GM18499 (cell line): Measurements from ENCODE around the gene AK8.

ENCODE experiments used
- ATAC-seq: cut with Tn5 transposase; IDR thresholded peaks from one replicate; pipeline ENCODE4 v1.9.1; 2021; ENCODE audit warnings: moderate number of reproducible peaks; ENCODE audit not compliant: insufficient read depth, unreplicated experiment

Gene AK8

DNA sequence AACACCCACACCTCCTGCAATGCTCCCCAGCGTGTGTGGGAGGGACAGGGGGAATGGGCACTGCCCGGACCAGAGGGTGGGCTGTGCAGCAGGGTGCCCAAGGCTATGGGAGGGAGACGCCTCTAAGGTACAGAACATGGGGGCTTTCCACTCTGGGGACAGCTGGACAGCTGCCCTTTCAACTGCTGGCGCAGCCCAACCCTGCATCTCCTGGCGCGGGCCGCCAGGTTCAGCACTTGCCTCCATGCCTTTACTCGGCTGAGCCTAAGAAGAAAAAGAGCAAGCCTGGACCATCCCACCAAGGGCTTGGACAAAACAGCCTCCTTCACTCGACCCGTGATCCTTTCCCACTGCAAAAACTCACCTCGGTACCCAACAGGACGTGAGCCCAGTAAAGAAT is 15.0 kb downstream of the AK8 start:
- ATAC-seq, result no peak

DNA sequence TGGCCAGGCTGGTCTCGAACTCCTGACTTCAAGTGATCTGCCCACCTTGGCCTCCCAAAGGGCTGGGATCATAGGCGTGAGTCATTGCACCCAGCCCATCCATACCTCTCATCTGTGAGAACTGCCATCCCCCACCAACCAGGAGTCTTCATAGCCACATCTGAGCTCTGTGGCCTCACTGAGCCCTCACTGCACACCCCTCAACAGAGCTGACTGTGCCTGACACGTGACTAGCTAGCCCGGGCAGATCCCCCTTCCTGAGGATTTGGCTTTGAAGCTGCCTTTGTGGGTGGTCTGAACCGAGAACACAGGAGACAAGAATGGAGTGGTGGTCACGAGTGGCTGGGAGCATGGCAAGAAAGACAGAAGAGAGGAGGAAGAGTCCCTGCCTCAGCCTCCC is 15.6 kb downstream of the AK8 start:
- no peak for ATAC-seq

DNA sequence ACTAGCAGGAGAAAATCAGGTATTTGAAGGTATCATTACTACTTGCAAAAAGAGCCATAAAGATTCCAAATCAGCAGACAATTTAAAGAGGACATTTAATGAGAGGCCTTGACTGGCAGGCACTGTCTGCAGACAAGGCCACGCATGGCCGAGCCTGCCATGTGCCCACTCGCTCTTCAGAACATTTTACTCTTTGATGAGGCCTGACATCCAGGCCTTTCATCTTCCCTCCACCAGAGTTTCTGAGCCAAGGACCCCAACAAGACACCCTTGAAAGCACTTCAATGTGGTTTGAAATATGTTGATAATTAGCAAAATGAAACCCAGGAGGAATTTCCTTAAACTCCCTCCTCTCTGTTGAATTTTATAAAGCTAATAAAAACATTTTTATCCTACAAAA is 16.4 kb downstream of the AK8 start:
- no peak for ATAC-seq

DNA sequence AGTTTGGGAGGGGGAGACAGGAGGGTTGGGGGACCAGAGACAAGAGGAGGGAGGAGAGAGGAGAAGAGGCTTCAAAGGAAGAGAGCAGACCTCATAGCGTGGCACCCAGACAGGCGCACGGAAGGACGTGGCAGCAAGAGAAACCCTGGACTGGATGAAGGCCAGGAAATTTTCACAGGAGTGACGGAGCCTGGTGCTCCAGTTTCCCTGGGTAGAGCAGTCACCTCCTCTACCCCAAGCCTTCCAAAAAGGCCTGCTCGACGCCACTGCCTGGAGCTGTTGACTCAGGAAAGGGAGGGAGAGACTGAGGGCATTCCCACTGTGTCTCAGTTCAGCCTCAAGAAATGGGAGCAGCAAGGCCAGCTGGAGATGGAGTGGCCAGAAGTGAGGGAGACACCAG is 19.3 kb downstream of the AK8 start:
- no peak for ATAC-seq

DNA sequence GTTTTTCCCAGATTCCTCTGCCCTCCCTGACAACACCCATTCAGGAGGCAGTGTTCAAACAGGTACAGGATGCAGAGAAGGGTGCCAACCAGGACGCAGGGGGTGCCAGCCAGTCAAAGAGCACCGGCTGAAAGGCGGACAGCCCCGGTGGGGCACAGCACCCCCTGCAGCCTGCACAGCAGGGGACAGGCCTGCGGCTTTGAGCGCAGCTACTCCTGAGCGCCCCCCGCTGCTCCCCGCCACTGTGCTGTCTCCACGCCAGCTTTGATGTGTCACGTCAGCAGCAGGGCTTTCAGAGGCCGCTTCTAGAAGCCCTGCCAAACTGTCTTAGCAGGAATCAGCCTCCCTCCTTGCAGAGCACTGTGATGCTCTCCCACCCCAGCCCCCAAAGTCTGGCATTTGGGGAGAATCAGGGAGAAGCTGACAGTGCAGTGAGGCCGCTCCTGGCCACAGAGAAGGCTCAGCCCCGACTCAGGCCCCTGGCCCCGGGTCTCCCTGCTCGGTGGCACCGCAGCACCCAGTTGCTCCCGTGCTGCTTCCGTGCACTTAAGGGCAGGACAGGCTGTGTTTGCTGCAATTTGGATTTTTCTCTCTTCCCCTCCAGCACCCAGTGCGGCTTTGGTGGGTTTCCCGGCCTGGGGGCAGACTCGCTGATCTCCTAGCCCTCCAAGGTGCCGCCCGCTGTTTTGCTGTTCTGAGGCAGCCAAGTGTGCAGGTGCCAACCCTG is 20.3 kb downstream of the AK8 start:
- ATAC-seq, result no peak

DNA sequence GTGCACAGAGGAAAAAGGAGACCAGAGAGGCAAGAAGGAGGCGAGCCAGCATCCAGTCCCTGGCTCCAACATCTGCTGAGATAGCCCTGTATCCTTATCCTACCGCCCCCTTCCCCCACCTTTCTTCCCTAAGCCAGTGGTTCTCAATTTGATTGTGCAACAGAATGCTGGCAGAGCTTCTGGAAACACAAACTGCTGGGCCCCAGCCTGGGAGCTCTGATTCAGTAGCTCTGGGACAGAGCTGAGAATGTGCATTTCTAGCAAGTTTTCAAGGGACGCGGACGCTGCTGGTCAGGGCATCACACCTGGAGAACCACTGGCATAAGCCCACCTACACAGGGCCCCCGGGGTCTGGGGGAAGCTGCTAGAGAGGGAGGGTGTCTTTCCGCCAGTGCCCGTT is 21.1 kb downstream of the AK8 start:
- no peak for ATAC-seq

DNA sequence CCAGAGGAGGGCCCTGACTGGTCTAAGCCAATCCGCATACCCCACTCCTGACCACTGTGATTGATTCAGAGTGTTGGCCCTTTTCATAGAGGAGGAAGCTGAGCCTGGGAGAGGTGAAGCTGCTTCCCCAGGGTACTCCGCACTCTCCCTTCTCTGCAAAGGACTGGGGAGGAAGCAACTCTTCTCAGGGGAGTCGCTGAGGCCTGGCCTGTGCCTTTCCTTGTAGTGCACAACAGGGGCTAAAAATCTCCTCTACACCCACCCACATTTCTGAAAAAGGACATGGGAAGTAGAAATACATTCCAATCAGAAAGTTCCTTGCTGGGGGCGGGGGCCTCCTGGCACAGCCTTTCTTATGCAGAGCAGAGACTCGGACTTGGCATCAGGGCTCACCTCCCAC is 22.2 kb downstream of the AK8 start:
- no peak for ATAC-seq

DNA sequence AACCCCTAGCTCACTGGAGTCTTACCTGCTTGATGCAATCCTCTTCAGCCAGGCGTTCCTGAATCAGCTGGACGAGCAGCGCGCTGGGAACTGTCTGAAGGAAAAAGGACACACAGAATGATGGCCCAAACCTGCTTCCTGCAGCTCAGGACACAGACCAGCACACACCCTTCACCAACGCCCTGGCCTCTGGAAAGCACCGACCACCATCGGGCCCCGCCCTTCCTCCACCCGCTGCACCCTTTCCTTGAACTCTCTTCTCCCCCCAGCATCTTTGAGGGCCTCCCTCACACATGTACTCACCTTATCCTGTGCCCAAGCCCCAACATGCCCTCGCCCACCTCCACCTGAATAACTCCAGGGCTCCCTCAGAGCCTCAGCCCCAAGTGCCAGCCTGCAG is 23.3 kb downstream of the AK8 start:
- ATAC-seq, result no peak

DNA sequence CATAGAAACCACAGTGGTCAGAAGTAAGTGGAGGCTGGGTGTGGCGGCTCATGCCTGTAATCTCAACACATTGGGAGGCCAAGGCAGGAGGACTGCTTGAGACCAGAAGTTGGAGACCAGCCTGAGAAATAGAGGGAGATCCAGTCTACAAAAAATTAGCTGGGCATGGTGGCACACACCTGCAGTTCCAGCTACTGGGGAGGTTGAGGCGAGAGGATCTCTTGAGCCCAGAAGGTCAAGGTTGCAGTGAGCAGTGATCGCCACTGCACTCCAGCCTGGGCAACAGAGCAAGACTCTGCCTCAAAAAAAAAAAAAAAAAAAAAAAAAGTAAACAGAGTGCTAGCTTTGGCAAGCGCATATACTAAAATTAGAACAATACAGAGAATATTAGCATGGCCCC is 24.6 kb downstream of the AK8 start:
- ATAC-seq, result no peak

DNA sequence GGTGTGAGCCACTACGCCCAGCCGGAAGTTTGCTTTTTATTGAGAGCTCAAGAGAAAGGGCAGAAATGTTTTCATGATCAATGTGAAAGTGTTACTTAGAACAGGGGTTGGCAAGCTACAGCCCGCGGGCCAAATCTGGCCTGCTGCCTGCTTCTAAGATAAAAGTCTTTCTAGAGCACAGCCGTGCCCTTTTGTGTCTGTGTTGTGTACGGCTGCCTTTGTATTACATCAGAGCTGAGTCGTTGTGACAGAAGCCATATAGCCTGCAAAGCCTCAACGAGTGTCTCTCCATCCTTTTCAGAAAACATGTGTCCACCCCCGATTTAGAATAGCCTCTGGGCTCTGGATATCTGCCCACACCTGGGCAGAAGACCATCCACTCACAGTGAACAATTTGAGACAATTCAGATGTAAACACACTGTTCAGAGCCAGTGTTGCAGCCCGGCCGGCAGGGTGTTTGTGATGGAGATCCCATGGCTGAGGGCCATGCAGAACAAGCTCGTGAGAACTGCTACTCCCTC is 28.8 kb downstream of the AK8 start:
- ATAC-seq, result no peak

DNA sequence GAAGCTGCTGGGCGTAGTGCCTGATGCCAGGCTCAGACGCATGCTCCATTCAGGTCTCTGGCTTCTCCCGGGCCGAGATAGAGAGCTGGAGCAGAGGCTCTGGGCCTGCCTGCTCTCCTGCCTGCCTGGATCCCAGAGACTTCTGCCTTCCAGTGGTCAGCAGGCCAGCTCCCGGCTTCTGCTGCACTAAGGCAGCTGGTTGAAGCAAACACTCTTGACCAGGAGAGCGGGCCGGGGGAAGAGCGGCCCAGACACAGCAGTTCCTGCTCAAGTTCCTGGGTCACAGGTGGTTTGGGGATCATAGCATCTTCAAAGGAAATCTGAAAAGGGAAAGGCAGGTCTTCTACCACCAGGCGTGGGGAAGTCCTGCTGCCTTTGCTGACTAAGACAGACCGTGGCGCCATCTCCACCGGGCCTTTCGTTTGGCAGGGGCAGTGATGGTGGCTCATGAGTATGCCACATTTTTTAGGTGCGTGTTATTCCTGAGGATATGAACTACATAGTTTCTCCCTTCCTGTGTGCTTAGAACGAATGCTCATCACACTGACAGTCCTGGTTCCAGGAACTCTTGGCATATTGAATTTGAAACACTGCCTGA is 31.1 kb downstream of the AK8 start:
- no peak for ATAC-seq

DNA sequence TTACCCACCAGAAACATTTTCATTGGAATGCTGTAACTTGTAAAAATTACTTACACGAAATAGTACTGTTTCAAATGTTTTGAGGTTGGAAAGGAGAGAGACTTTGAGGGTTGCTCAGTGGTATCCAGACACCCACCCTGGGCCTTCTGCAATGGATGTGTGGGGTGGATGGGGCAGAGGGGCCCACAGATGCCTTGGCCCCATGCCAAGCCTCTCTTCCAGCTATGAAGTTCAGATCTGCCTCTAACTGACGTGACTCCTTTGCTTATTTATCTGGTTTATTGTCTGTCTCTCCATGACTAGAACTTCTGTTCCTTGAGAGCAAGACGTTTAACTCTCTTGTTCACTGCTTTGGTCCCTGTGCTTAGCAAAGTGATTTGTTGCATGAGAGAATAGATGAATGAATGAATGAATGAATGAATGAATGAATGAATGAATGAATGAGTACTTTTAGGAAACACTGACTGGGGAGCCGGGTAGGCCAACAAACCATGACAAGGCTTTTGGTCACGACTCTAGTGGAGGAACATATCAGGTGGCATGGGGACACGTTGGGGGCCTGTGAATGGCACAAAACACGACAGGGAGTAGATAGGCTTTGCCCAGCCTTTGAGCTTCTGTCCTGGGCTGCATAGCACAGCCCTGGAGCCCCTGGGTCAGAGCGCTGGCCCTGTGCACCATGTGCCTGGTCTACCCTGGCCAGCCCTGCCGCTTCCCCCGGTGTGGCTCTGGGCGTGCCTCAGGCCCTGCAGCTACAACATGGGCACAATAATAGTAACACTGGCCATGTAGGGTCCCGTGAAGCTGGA is 31.8 kb downstream of the AK8 start:
- no peak for ATAC-seq

DNA sequence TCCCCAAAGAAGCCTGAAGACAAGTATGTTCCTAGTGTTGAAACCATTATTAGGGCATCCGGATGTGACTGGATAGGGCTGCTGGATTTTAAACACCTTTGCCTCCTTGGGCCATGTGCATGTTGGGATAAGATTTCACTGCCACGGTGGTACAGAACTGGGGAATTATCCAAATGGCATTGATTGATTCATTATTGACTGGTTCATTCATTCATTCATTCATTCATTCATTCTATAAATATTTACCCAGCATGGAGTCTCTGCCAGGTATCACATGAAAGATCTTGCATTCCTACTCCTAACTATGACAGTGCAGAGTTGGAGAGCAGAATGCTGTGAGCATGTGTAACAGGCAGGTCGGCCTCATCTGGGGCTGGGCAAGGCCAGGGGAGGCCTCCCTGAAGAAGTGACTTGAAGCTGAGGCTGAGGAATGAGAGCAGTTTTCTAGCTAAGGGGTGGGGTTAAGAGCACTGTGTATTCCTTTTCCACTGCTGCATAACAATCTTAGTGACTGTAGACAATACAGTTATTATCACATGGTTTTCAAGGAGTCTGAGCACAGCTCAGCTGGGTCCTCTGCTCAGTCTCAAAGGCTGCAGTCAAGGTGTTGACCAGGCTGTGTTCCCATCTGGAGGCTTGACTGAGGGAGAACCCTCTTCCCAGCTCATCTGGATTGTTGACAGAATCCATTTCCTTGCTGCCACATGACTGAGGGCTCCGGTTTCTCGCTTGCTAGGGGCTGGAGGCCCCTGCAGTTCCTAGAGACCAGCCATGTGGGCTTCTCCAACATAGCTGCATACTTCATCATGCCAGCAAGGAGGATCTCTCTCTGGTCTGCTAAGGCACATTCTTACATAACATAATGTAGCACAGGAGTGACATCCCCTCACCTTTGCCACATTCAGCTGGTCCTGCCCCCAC is 35.7 kb downstream of the AK8 start:
- ATAC-seq, result no peak

DNA sequence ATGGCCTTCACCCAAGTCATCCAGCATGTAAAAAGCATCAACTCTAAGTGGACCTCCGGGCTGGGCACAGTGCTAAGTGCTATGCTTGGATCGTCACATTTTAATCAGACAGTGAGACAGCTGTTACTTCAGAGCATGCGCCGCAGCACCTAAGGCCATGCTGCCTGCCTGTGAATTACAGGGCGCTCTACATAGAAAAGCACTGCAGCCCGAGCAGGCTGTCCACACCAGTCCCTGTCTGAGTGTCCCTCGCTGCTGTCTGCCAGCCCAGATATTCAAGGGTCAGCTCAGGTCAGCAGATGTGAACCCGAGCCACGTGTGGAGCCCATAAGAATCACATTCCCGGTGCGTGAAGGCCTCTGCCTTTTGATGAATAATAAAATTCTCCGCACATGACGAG is 37.1 kb downstream of the AK8 start:
- no peak for ATAC-seq

DNA sequence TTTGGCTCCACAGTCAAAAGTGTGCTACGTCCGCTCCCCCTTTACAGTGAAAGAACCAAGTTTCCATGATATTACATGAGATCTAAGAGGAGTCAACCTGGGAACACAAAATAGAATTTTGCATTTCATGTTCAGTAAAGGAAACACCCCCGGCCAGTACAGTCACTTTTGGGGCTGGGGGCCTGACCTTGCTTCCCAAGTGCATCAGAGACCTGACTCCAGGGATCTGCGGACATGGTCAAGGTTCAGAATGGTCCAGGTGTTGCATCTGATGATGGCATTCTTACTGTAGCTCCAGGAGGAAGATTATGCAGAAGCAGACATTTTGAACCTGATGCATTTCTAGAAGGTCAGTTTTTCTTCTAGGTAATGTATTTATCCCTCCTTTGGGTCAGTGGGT is 39.8 kb downstream of the AK8 start:
- no peak for ATAC-seq

DNA sequence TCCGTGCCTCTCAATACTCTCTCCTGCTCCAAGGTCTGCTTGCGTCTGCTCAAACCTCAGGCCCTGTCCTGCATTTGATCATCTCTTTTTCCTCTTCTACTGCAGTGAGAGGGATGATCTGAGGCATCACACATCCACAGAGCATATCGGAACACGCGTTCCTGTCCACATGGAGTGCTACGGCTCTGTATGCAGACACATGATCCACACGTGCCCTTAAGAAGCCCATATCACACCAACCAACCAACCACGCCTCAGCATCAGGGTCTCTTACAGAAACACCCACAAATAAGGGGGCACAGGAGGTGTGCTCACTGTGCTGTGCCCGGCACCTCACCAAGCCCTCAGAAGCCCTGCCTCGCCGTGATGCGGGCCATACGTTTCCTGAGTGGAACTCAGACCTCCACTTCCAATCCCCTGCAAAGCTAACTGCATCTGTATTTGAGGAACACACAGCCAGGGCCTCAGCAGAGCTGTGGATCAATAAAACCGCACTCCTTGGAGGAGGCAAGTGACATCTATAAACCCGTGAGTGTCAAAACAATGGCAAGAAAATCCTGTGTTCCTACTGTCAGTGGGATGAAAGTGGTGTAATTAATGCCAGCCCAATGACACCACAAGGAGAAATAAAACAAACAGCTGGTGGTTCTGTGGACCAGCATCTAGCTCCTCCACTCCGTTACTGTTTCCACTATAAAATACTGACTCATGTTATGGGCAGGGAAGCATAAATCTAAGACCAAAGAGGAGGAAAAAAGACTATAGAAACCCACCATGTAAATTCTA is 40.4 kb downstream of the AK8 start:
- ATAC-seq, result no peak

DNA sequence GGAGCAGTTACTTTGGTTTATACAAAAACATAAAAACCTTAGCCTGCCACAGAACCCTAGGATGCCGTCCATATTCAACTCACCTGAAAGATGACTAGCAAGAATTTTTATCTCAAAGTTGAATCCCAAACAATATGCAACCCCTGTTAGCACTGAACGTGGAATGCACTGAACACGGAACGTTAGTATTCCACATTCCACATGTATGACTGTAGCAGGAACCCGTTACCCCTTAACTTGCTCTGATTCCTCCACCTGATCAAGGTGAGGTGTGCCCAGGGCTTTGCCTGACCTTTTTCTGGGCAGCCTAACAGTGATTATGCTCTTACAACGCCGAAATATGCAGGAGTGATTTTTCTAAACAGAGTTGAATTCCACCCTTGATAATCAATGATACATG is 43.7 kb downstream of the AK8 start:
- no peak for ATAC-seq

DNA sequence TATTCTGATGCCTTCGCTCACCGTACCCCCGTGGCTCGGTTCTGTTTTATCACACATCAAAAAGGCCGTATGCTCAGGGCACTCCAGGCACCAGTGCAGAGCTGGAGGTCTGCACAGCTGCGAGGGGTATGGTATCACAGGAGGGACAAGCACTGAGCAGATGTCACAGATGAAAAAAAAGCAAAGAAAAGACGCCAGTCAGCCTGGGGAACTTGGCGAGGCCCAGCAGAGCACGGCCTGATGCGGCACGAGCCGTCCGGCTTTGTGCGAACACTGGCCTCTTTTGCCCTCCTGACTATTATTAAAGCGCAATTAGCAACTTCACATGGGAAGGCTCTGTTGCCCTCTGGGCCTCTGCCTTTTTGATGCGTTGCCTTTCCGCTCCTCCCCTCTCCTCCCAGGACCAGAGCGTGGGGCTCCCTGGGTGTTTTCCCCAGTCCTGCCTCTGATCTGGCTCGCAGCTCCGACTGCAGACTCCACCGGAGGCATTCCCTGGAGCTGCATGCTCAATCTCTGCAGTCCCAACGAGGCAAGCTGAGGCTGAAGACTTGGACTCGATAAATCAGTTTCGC is 44.4 kb downstream of the AK8 start:
- ATAC-seq, result no peak

DNA sequence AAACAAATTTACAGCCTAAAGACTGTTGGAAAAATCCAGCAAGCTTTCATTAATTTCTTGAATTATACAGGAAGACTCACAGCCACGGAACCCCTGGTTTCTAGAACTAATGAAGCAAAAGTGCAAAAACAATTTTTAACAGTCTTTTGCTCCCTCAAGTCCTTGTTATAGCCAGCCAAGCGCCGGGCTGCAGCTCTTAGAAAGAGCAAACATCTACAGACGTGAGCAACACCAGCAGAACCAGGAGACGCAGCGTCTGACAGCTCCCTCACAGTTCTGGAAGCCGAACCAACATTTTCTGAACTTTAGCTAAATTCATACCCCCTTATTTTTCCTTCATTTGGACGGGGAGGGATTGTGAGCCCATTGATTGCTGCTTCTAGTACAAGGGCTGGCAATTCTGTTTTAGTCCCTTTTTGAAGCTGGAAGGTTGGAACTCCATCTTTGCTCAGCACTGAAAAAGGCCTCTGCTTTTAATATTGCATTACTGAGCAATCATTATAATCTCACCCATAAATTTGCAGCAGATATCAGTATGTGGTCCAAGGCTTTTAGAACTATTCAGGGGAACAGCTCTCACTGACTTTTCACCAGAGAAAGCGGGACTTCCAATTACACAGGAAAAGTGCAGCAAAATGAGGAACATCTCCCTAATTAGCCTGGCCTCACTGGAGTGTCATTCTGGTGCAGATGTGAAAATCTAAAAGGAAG is 45.8 kb downstream of the AK8 start:
- no peak for ATAC-seq
